H1 (cell line): Measurements from ENCODE around the gene CMTM3. TPM values are rescaled to one million over a fixed set of nuclear protein-coding genes. Genes with fewer than 3 reads are reported as not detected.

Experiments
- CTCF ChIA-PET: fragments of 300-600 bp; sonication (Branson Sonifier 250); formaldehyde crosslinking; loops from one replicate; lab custom pipeline; 2021; ENCODE audit not compliant: partially characterized antibody; lab: Charles Lee
- POLR2A ChIA-PET: fragments of 300-600 bp; sonication (Branson Sonifier 250); formaldehyde crosslinking; loops from one replicate; lab custom pipeline; 2021; ENCODE audit warnings: inconsistent platforms; ENCODE audit not compliant: partially characterized antibody; lab: Charles Lee
- DNase-seq, 2 experiments: peaks; one replicate each; pipeline versions ENCODE4 v3.0.0 to v3.0.0-alpha.2; 2010 to 2022; ENCODE audit warnings: low spot score in 2 of 2, low read depth in 1 of 2, mixed read lengths in 1 of 2
- FAIRE-seq: peaks from 2 replicates; lab custom pipeline; 2011; peaks lifted over from hg19 to GRCh38; lab: Jason Lieb, UNC
- H2AFZ ChIP-seq: 2 replicates; pipeline ENCODE4 v1.8.1; 2012; ENCODE audit warnings: low read length, inconsistent platforms
- H2AK5ac ChIP-seq: 2 replicates; pipeline ENCODE4 v1.6.1; 2013; ENCODE audit warnings: low read depth, low read length
- H2BK120ac ChIP-seq: replicated peaks from 2 replicates; pipeline ENCODE3; 2013; ENCODE audit warnings: low read depth, low read length, inconsistent platforms
- H2BK12ac ChIP-seq: 2 replicates; pipeline ENCODE4 v1.6.1; 2013; ENCODE audit warnings: low read depth, low read length
- H2BK15ac ChIP-seq: 2 replicates; pipeline ENCODE4 v1.6.1; 2013; ENCODE audit warnings: low read length
- H2BK20ac ChIP-seq: 2 replicates; pipeline ENCODE4 v1.6.1; 2013; ENCODE audit warnings: low read length
- H2BK5ac ChIP-seq: 2 replicates; pipeline ENCODE4 v1.6.1; 2013; ENCODE audit warnings: low read depth, low read length
- H3K14ac ChIP-seq: 2 replicates; pipeline ENCODE4 v1.6.1; 2013; ENCODE audit warnings: inconsistent platforms; ENCODE audit not compliant: insufficient read length
- H3K18ac ChIP-seq: 2 replicates; pipeline ENCODE4 v1.6.1; 2013; ENCODE audit warnings: low read length; ENCODE audit errors: extremely low read depth
- H3K23ac ChIP-seq: 2 replicates; pipeline ENCODE4 v1.6.1; 2013; ENCODE audit warnings: inconsistent platforms; ENCODE audit not compliant: insufficient read length
- H3K23me2 ChIP-seq: 2 replicates; pipeline ENCODE4 v1.6.1; 2013; ENCODE audit warnings: low read depth, low read length
- H3K27ac ChIP-seq: 2 replicates; pipeline ENCODE4 v1.6.1; 2011; ENCODE audit warnings: low read depth, low read length, inconsistent platforms
- H3K27me3 ChIP-seq, 4 experiments: replicated peaks in 1 of 4; 1 replicate in 1 of 4; 2 replicates in 3 of 4; pipeline versions ENCODE4 v1.6.1 to v1.8.1; 2011 to 2013; ENCODE audit warnings: low read length in 3 of 4, mild to moderate bottlenecking in 3 of 4, inconsistent platforms in 2 of 4, mixed read lengths in 2 of 4, moderate library complexity in 1 of 4; ENCODE audit not compliant: control insufficient read depth in 3 of 4, insufficient read depth in 3 of 4; ENCODE audit errors: extremely low read depth in 1 of 4
- H3K36me3 ChIP-seq, 4 experiments: 2 replicates each; pipeline versions ENCODE4 v1.6.1 to v1.8.1; 2011 to 2013; ENCODE audit warnings: mild to moderate bottlenecking in 4 of 4, low read length in 3 of 4, moderate library complexity in 2 of 4, control low read depth in 1 of 4, inconsistent platforms in 1 of 4; ENCODE audit not compliant: insufficient read depth in 4 of 4, control insufficient read depth in 2 of 4
- H3K4ac ChIP-seq: replicated peaks from 2 replicates; pipeline ENCODE3; 2013; ENCODE audit warnings: low read length, low read depth, mixed read lengths, inconsistent platforms; ENCODE audit not compliant: insufficient read length
- H3K4me1 ChIP-seq, 4 experiments: replicated peaks in 1 of 4; 1 replicate in 1 of 4; 2 replicates in 3 of 4; pipeline versions ENCODE4 v1.6.1 to v1.8.1; 2011 to 2013; ENCODE audit warnings: low read length in 3 of 4, inconsistent platforms in 2 of 4, mixed read lengths in 1 of 4; ENCODE audit not compliant: insufficient read depth in 4 of 4, control insufficient read depth in 3 of 4
- H3K4me2 ChIP-seq, 2 experiments: 2 replicates each; pipeline versions ENCODE4 v1.6.1 to v1.8.1; 2011 to 2013; ENCODE audit warnings: low read depth in 2 of 2, low read length in 2 of 2, control low read depth in 1 of 2, inconsistent platforms in 1 of 2, mild to moderate bottlenecking in 1 of 2; ENCODE audit not compliant: insufficient read depth in 1 of 2
- H3K4me3 ChIP-seq, 4 experiments: fragments of 200-600, 300-600 bp in 1 of 4; sonication (generic), shearing (Covaris generic), sonication (Bioruptor Twin) in 1 of 4; 2 replicates each; pipeline versions ENCODE4 v1.5.1 to v1.8.1; 2011 to 2016; ENCODE audit warnings: low read length in 4 of 4, low read depth in 3 of 4, control low read depth in 2 of 4, inconsistent platforms in 2 of 4, mild to moderate bottlenecking in 2 of 4, mixed read lengths in 1 of 4, moderate library complexity in 1 of 4; ENCODE audit not compliant: insufficient read depth in 2 of 4; ENCODE audit errors: extremely low read depth in 1 of 4
- H3K56ac ChIP-seq: replicated peaks from 2 replicates; pipeline ENCODE3; 2013; ENCODE audit warnings: low read depth, mild to moderate bottlenecking, mixed read lengths, low read length, inconsistent platforms; ENCODE audit not compliant: insufficient read length
- H3K79me1 ChIP-seq: 2 replicates; pipeline ENCODE4 v1.6.1; 2013; ENCODE audit warnings: low read depth, low read length, control low read depth
- H3K79me2 ChIP-seq, 2 experiments: 2 replicates each; pipeline versions ENCODE4 v1.6.1 to v1.8.1; 2012 to 2013; ENCODE audit warnings: low read length in 2 of 2, mild to moderate bottlenecking in 2 of 2, inconsistent platforms in 1 of 2; ENCODE audit not compliant: insufficient read depth in 2 of 2, control insufficient read depth in 1 of 2
- H3K9ac ChIP-seq, 4 experiments: replicated peaks in 1 of 4; 1 replicate in 1 of 4; 2 replicates in 3 of 4; pipeline versions ENCODE4 v1.6.1 to v1.8.1; 2011 to 2013; ENCODE audit warnings: low read depth in 3 of 4, low read length in 3 of 4, control low read depth in 2 of 4, mild to moderate bottlenecking in 2 of 4, moderate library complexity in 2 of 4, inconsistent platforms in 1 of 4; ENCODE audit errors: extremely low read depth in 1 of 4
- H3K9me3 ChIP-seq, 2 experiments: 2 replicates each; pipeline versions ENCODE4 v1.6.1 to v1.8.1; 2012 to 2013; ENCODE audit warnings: mild to moderate bottlenecking in 2 of 2, moderate library complexity in 2 of 2, control low read depth in 1 of 2, inconsistent platforms in 1 of 2, low read depth in 1 of 2, low read length in 1 of 2, mixed read lengths in 1 of 2; ENCODE audit not compliant: insufficient read depth in 2 of 2
- H4K20me1 ChIP-seq, 2 experiments: replicated peaks in 1 of 2; 2 replicates each; pipeline versions ENCODE3 to v1.8.1; 2011 to 2013; ENCODE audit warnings: inconsistent platforms in 2 of 2, low read length in 2 of 2, mild to moderate bottlenecking in 1 of 2; ENCODE audit not compliant: insufficient read depth in 2 of 2, control insufficient read depth in 1 of 2
- H4K5ac ChIP-seq: 2 replicates; pipeline ENCODE4 v1.6.1; 2013; ENCODE audit warnings: low read length, low read depth, mixed read lengths, inconsistent platforms; ENCODE audit not compliant: insufficient read length
- H4K8ac ChIP-seq: 2 replicates; pipeline ENCODE4 v1.8.0; 2013; ENCODE audit warnings: mild to moderate bottlenecking, moderate library complexity, low read length, inconsistent platforms; ENCODE audit not compliant: insufficient read depth; ENCODE audit errors: extremely low read depth
- H4K91ac ChIP-seq: replicated peaks from 2 replicates; pipeline ENCODE3; 2013; ENCODE audit warnings: low read length, mixed read lengths, inconsistent platforms; ENCODE audit not compliant: insufficient read length
- CBX5 ChIP-seq: fragments of 300-800, 300-1000 bp; sonication (generic); IDR thresholded peaks from 2 replicates; pipeline ENCODE4 v1.7.1; 2016; ENCODE audit warnings: antibody characterized with exemption, low read length, low read depth
- CEBPB ChIP-seq: IDR thresholded peaks from 2 replicates; pipeline ENCODE4 v1.6.1; 2012; ENCODE audit warnings: low read depth, low read length
- CHD2 ChIP-seq: IDR thresholded peaks from 2 replicates; pipeline ENCODE4 v1.6.1; 2012; ENCODE audit warnings: low read length, improper control_type of control experiment
- CTCF ChIP-seq, 3 experiments: IDR thresholded peaks; 1 replicate in 2 of 3; 2 replicates in 1 of 3; pipeline versions ENCODE4 v1.5.1 to v1.6.1; 2011; ENCODE audit warnings: low read length in 3 of 3, mild to moderate bottlenecking in 3 of 3, inconsistent platforms in 2 of 3, low read depth in 1 of 3, moderate library complexity in 1 of 3; ENCODE audit not compliant: insufficient read depth in 1 of 3; ENCODE audit errors: control extremely low read depth in 1 of 3
- SP1 ChIP-seq: IDR thresholded peaks from 2 replicates; pipeline ENCODE4 v1.6.1; 2011; ENCODE audit warnings: low read depth, low read length
- TBP ChIP-seq: IDR thresholded peaks from 2 replicates; pipeline ENCODE4 v1.6.1; 2011; ENCODE audit warnings: low read depth, low read length, improper control_type of control experiment
- TCF12 ChIP-seq: IDR thresholded peaks from 2 replicates; pipeline ENCODE4 v1.6.1; 2011; ENCODE audit warnings: low read depth, mild to moderate bottlenecking, low read length
- YY1 ChIP-seq: IDR thresholded peaks from 2 replicates; pipeline ENCODE4 v1.6.1; 2011; ENCODE audit warnings: low read depth, mild to moderate bottlenecking, low read length
- WGBS, 2 experiments: shearing (Covaris generic) in 1 of 2; methylation state at CpG; one replicate each; pipeline versions ENCODE4 v1.1.6 to v1.1.7; 2013 to 2015; ENCODE audit warnings: low lambda C conversion rate in 2 of 2, mixed read lengths in 2 of 2, inconsistent platforms in 1 of 2, low coverage in 1 of 2, missing lambda C conversion rate in 1 of 2; ENCODE audit not compliant: insufficient replicate concordance in 2 of 2, insufficient coverage in 1 of 2, insufficient read length in 1 of 2; ENCODE audit errors: extremely low coverage in 1 of 2, missing lambda C conversion rate in 1 of 2; 5-methylcytosine and 5-hydroxymethylcytosine counted together
- polyA plus RNA-seq, 7 experiments: library from polyadenylated mRNA; depleted of rRNA in 3 of 7; stranded (reverse) in 5 of 7; unstranded in 2 of 7; fragments of >200 nt in 5 of 7; fragments of 200-250 nt in 2 of 7; gene quantifications; 1 replicate in 5 of 7; 2 replicates in 1 of 7; 4 replicates in 1 of 7; pipeline versions ENCODE4 v1.2.1 to v1.2.3, GENCODE V29; 2011 to 2013; ENCODE audit warnings: missing spikeins in 2 of 7, mixed read lengths in 2 of 7
- total RNA-seq: library from RNA; stranded (reverse); fragmentation: NEBNext Ultra II Directional; extraction: Animal tissue kit (Norgen Biotek cat#: 25700); gene quantifications from 2 replicates; pipeline ENCODE4 v1.2.1, GENCODE V29; 2021

CMTM3 gene
- total and polyA plus RNA-seq, 2 of the 8 experiments (the other 6 are each of a cell fraction or from before 2014, with no cell fraction given): 24.7 to 24.8 TPM

- no peak for DNase-seq
- ChIA-PET POLR2A (no interaction called here), CTCF (interaction anchor here (0.7 to 4.6 kb wide), 6 partner anchors 8 to 47 kb away, joined by 3 to 44 read pairs (median 6); no protein-coding TSS in a partner anchor)
- Histone ChIP-seq H3K9ac (no peak overlapping the region), H2BK5ac (no peak overlapping the region), H2BK12ac (no peak overlapping the region), H3K4me2 (peak overlapping the region; percentile 40 to 51), H4K5ac (no peak overlapping the region), H3K79me1 (no peaks in the 10 kb centered on the region; the same call in 1 of the 2 replicates), H2BK15ac (no peak overlapping the region), H3K27ac (no peak overlapping the region), H2AFZ (no peak overlapping the region), H3K36me3 (peaks cover 11 to 43% (median 21%) of the 10 kb centered on the region in 4 experiments; a peak in 7 of 8 replicates), H4K20me1 (peaks cover 6 to 7% of the 10 kb centered on the region in 2 experiments), H4K8ac (no peak overlapping the region), H3K4ac (no peak overlapping the region), H3K9me3 (peaks cover 0 to 7% of the 10 kb centered on the region in 2 experiments; a peak in 1 of 4 replicates), H3K56ac (no peak overlapping the region), H4K91ac (no peak overlapping the region), H2AK5ac (no peak overlapping the region), H3K79me2 (no peaks in the 10 kb centered on the region), H3K18ac (no peak overlapping the region), H3K14ac (no peak overlapping the region), H2BK120ac (no peak overlapping the region), H3K23me2 (no peaks in the 10 kb centered on the region), H3K23ac (no peak overlapping the region), H2BK20ac (no peak overlapping the region), H3K4me3 (peak overlapping the region in 1 of 4 experiments; percentile 12; a peak in 1 of 8 replicates), H3K27me3 (no peaks in the 10 kb centered on the region), H3K4me1 (peaks cover 3 to 12% (median 7%) of the 10 kb centered on the region in 4 experiments)
- WGBS, 2 experiments: 73% methylated on average over 2 of the region's 2 CpGs; no CpG with 5 or more reads in 1 of the 2 experiments
- TF ChIP-seq YY1: no peak
- no peak for TF ChIP-seq SP1
- TF ChIP-seq CEBPB: no peak
- TF ChIP-seq CHD2: no peak
- TF ChIP-seq TCF12: no peak
- TF ChIP-seq CTCF (IDR thresholded peaks at IDR 0.05; ENCODE audit: control extremely low read depth in 1 of 3, insufficient read depth in 1 of 3, low read depth in 1 of 3, low read length in 3 of 3): no peak
- TF ChIP-seq CBX5: no peak
- TF ChIP-seq TBP: no peak
- no peak for FAIRE-seq
Measured at GRCh38 chr16:66617010-66617434, 12.5 kb downstream of the CMTM3 start.
